Measurements from ENCODE around the gene UQCRH.
"Not testable (repeated sequence)": the region's sequence is repeated elsewhere in the genome, so short reads cannot be mapped to it uniquely, and the experiment has no call there.

The UQCRH gene

DNA sequence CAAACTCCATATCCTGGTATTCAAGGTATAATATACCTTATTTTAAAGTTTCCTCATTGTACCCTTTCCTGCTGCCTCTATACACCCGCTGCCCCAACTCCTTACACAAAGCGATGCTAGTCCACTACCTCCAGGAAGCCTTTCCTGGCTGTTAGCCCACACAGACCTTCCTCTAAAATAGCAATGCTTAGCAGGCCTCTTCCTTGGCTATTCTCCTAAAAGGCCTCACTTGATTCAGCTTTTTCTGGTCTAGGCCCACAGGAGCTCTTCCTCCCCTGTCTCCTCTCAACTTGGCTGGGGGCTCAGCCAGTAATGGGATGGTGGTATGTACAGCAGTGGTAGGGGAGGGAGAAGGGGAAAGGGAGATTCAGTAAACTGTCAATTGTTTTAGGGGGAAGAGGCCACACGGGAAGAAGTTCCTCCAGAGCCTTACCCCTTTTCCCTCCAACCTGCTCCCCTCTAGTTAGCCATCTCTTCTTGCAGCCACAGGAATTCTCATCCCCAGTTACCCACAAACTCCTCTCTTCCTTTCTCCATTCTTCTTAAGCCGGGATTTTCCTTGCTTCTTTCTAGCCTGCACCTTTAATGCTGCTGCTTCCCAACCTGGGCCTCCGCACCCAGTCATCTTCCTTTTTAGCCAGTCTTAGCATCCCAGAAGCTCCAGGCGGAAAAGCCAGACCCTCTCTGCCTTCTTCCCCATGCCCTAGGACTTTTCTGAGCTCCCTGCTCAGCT lies 2.7 kb upstream of the UQCRH start:
- DNase-seq (ENCODE audit: low spot score), result no peak

DNA sequence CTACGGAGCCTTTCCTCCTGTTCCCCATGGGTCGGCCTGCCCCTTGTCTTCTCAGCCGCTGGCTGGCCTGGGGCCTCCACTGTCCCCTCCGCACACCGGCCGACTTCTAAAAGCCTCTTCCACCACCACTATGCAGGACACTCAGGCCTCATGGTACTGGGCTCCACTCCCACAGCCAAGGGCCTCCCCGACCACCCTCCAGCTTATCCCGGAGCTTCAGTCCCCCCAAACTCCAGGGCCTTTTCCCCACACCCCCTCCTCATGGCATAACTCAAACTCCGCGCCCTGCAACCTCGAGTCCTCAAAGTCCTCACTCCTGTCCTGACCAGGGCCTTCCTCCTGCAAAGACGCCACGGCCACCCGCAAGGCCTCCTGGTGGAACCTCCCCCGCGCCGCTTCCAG lies 2.1 kb upstream of the UQCRH start:
- DNase-seq (ENCODE audit: low spot score), result no peak

DNA sequence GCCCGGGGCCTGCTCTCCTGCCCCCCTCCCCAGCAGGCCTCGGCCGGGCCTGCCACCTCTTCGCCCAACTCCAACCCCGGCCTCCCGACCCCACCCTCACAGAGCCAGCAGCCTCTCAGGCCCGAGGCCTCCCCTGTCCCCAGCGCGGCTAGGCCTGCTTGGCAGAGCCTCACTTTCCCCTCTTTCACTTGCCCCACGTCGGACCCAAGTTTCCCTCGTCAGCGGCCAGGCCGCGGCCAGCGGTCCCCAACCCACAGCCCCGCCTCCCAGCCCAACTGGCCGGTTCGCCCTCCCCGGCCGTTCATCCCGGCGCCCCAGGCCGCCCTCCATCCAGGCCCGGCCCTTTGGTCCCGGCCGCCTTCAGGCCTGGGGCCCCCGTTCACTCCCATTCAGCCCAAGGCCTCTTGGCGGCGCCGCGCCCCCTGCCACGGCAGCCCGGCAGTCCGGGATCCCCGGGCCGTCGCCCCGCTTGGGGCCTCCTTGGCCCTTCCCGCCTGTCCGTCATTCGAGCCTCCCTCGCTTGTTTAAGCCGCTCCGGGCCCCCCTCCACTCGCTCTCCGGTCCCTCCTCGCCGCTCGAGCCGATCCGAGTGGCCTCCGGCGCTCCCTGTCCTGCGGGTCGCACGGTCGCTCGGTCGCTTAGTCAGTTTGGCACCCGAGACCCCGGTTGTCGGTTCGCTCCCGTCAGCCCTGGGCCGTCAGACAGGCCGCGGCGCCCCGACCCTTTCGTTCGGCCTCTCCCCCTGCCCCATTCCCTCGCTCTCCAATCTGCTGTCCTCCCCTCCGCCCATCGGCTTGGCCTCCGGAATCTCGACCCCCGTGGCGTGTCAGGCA lies 1.5 kb upstream of the UQCRH start:
- peak; percentile 29 for DNase-seq (ENCODE audit: low spot score)

DNA sequence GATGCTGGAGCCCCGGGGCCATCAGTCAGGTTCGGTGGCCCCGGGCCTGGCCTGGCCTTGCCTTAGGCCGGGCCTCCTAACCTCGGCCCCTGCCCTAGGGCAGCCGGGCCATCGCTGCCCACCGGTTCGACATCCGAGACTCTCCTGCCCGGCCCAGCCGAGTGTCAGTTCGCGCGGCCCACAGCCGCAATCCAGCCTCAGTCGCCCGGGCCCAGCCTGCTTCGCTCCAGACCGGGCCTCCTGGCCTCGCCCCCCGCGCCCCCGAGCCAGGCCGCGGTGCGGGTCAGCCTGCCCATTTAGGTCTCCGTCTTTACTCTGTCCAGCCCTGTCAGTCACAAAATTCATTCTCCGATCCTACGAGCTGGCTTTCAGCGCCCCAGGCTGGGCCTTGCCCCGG lies 859 bp upstream of the UQCRH start:
- DNase-seq (ENCODE audit: low spot score), result no peak

DNA sequence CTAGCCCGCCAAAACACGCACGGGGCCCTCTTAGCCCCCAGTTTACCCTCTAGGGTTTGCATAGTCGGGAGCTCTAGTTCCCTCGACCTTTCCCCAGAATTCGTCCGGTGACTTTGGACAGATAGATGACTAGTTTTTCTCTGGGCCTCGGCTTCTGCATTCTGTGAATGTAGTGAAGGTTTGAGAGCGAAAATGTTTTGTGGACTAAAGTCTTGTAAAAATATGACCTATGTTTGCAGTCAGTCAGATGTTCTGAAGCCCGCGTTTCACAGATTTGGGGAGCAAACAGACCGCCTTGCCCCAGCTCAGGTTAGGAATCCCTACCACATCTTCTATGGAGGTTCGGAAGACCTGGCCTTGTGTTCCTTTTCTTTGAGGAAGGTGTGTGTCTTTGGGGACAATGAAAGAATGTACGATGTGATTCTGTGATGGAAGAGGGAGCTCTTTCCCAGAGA lies 401 bp downstream of the UQCRH start:
- no peak for DNase-seq (ENCODE audit: low spot score)

DNA sequence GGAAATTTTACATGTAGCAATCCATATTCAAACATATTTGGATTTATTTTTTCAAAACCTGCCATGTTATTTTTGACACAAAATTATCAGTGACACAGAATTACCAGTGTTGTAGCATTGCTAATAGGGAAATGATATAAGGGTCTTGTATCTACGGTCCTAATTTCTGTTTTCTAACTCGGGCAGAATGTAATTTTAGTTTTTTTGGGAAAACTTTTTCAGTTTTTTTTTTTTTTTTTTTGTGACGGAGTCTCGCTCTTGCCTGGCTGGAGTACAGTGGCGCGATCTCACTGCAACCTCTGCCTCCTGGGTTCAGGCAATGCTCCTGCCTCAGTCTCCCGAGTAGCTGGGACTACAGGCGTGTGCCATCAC lies 2.6 kb downstream of the UQCRH start:
- no peak for DNase-seq (ENCODE audit: low spot score)

DNA sequence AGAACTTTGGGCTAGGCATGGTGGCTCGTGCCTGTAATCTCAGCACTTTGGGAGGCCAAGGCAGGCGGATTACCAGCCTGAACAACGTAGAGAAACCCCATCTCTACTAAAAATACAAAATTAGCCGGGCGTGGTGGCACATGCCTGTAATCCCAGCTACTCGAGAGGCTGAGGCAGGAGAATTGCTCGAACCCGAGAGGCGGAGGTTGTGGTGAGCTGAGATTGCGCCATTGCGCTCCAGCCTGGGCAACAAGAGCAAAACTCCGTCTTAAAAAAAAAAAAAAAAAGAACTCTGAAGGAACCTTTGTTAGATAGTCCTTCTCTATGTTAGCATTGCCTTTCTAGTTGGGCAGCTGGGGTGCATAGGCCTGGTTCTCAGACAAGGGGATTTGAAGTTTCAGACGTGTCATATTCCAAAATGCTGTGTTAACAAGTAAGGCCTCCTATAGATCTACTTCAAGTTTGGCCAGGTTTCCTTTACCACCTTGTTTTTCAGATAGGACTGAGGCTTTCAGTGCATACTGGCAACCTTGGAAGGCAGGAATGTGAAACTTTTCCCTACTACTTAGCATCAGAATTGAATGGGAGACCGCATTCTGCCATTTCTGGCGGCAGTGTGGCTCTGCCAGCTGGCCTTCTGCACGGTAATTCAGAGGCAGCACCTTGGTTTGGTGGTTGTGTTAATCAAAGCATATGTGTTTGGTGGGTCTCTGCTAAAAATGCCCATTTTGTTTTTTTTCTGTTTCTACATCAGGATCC lies 6.1 kb downstream of the UQCRH start:
- DNase-seq (ENCODE audit: low spot score), result no peak

DNA sequence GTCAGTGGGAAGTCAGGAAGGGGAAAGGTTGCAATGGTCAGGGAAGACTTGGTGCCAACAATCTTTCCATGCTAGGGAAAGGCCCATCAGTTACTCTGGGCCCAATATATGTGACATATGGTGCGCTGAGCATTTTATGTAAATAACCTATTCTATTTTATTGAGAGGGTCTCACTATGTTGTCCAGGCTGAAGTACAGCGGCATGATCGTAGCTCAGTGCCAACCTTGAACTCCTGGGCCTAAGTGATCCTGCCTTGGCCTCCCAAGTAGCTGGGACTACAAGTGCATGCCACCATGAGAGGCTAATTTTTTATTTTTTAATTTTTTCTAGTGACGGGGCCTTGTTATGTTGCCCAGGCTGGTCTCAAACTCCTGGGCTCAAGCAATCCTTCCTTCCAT lies 6.8 kb downstream of the UQCRH start:
- no peak for DNase-seq (ENCODE audit: low spot score)

DNA sequence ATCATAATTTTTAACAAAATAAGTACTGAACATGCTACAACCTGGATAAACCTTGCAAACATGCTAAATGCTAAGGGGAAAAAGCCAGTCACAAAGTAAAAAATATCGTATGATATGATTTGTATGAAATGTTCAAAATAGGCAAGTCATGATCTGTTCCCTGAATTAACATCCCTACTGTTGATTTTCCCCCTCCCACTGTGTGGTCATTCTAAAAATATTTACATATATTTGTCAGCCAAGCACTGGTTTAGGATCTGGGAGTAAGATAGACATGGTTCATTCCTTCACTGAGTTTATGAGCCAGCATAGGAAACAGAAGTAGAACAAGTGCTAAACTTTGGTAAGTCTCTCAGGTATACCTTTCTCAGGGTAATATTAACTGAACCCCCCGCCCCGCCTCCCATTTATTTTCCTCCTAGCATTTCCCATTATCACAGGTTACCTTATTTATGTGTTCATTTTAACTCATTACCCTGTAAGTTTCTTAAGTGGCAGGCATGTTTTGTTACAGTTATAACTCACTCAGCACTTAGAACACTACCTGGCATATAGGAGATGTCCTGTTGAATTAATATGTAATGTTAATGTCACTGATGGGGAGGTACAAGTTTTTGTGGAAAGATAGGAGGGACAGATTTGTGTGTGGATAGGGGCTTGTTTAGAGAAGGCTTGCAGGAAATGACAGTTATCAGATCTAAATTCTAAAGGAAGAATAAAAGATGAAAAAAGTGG lies 12.3 kb downstream of the UQCRH start:
- no peak for DNase-seq (ENCODE audit: low spot score)

DNA sequence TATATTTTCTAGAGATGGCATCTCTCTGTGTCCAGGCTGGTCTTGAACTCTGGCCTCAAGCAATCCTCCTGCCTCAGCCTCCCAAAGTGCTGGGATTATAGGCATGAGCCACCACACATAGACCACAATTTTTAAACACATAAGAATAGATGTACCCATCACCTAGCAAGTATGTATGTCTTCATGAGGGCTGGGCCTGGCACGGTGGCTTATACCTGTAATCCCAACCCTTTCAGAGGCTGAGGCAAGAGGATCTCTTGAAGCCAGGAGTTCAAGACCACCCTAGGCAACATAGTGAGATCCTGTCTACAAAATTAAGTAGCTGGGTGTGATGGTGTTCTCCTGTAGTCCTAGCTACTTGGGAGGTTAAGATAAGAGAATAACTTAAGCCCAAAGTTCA lies 13.8 kb downstream of the UQCRH start:
- DNase-seq (ENCODE audit: low spot score), result no peak

DNA sequence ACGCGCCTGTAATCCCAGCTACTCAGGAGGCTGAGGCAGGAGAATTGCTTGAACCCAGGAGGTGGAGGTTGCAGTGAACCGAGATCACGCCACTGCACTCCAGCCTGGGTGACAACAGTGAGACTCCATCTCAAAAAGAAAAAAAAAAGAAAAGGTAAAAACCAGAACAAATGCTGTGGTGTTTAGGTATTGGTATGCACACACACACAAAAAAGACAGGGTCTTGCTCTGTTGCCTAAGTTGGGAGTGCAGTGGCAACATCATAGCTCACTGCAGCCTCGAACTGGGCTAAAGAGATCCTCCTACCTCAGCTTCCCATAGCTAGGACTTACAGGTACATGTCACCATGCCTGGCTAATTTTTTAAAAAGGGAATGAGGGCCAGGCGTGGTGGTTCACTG lies 15.8 kb downstream of the UQCRH start:
- DNase-seq (ENCODE audit: low spot score), result not testable (repeated sequence)

DNA sequence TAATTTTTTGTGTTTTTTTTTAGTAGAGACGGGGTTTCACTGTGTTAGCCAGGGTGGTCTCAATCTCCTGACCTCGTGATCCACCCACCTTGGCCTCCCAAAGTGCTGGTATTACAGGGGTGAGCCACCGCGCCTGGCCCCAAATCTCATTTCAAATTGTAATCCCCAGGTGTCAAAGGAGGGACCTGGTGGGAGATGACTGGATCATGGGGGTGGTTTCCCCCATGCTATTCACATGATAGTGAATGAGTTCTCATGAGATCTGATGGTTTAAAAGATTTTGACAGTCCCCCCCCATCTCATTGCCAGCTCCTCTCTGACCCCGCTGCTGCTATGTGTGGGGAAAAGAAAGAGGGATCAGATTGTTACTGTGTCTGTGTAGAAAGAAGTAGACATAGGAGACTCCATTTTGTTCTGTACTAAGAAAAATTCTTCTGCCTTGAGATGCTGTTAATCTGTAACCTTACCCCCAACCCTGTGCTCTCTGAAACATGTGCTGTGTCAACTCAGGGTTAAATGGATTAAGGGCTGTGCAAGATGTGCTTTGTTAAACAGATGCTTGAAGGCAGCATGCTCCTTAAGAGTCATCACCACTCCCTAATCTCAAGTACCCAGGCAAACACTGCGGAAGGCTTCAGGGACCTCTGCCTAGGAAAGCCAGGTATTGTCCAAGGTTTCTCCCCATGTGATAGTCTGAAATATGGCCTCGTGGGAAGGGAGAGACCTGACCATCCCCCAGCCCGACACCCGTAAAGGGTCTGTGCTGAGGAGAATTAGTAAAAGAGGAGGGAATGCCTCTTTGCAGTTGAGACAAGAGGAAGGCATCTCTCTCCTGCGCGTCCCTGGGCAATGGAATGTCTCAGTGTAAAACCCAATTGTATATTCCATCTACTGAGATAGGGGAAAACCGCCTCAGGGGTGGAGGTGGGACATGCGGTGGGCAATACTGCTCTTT lies 16.7 kb downstream of the UQCRH start:
- DNase-seq (ENCODE audit: low spot score), result not testable (repeated sequence)

DNA sequence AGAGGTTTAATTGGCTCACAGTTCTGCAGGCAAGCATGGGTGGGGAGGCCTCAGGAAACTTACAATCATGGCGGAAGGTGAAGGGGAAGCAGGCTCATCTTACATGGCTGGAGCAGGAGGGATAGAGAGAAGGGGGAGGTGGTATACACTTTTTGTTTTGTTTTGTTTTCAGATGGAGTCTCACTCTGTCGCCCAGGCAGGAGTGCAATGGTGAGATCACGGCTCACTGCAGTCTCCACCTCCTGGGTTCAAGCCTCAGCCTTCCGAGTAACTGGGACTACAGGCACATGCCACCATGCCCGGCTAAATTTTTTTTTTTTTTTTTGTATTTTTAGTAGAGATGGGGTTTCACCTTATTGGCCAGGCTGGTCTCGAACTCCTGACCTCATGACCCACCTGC lies 18.7 kb downstream of the UQCRH start:
- not testable (repeated sequence) for DNase-seq (ENCODE audit: low spot score)

DNA sequence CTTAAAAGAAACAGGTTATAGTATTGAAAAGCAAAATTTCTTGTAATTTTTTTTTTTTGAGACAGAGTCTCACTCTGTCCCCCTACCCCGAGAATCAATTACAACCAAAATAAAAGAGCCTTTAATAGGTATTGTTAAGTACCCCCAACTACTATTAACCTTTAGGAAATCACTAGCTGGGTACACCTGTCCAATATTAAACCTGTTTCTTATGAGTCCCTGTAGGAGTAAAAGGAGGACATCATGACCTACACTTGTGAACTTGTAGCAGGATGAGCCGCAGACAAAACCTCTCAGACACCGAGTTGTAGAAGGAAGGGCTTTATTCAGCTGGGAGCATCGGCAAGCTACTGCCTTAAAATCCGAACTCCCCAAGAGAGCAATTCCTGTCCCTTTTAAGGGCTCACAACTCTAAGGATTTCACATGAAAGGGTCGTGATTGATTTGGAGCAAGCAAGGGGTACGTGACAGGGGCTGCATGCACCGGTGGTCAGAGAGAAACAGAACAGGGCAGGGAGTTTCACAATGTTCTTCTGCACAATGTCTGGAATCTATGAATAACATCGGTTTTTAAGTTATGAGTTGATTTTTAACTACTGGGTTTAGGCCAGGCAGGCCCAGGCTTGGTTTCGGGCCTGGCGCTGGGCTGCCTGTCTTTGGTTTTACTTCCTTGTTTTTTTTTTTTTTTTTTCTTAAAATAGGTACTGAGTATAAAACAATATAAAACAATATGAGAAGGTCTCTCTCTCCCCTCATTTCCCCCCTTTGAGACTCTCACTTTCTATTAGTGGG lies 22.0 kb downstream of the UQCRH start:
- DNase-seq (ENCODE audit: low spot score), result not testable (repeated sequence)

DNA sequence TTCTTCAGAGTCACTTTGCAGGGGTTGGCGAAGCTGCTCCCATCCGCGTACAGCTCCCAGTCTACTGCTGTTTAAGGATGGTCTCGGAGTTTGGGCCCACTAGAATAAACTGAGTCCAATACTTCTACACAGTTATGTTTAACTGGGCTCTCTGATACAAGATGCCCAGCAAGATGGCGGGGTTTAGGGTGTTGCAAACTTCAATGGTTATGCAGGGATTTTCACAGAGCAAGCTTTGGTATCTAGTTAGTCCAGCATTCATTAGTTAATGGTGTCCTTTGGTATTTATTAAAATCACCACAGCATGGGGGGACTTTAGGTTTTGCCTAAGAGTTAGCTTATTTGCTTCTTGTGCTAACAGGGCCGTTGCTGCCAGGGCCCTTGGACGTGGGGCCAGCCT lies 24.7 kb downstream of the UQCRH start:
- not testable (repeated sequence) for DNase-seq (ENCODE audit: low spot score)

DNA sequence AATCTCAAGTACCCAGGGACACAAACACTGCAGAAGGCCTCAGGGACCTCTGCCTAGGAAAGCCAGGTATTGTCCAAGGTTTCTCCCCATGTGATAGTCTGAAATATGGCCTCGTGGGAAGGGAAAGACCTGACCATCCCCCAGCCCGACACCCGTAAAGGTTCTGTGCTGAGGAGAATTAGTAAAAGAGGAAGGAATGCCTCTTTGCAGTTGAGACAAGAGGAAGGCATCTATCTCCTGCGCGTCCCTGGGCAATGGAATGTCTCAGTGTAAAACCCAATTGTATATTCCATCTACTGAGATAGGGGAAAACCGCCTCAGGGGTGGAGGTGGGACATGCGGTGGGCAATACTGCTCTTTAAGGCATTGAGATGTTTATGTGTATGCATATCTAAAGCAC lies 26.3 kb downstream of the UQCRH start:
- DNase-seq (ENCODE audit: low spot score), result not testable (repeated sequence)

DNA sequence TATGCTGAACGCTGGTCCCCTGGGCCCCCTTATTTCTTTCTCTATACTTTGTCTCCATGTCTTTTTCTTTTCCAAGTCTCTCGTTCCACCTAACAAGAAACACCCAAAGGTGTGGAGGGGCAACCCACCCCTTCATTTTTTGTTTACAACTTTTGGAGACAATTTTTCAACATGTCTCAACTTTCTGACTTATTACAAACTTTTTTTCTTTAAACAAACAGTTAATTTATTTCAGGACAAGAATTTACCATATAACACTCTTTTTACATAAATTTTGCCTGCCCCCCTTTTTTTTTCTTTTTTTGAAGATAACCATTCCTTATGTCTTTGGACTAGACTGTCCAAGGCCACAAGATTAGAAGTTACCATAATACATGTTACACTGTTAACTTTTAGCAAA lies 26.9 kb downstream of the UQCRH start:
- not testable (repeated sequence) for DNase-seq (ENCODE audit: low spot score)

DNA sequence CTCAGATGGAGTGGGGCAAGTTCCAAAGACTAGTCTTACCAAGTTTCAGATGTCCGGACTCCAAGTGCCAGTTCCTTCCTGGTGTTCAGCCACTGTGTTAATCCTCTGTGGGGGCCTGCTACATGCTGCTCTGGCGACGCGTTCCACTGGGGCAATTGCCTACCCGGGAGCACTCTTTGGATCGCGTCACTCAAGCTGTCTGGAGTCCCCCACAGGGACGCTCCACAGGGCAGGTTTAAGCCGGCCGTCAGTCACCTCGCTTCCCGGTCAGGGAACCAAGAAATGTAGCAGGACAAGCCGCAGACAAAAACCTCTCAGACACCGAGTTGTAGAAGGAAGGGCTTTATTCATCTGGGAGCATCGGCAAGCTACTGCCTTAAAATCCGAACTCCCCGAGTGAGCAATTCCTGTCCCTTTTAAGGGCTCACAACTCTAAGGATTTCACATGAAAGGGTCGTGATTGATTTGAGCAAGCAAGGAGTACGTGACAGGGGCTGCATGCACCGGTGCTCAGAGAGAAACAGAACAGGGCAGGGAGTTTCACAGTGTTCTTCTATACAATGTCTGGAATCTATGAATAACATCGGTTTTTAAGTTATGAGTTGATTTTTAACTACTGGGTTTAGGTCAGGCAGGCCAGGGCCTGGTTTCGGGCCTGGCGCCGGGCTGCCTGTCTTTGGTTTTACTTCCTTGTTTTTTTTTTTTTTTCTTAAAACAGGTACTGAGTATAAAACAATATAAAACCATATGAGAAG lies 28.5 kb downstream of the UQCRH start:
- DNase-seq (ENCODE audit: low spot score), result not testable (repeated sequence)

Data from hematopoietic multipotent progenitor cell treated with erythropoietin and hydrocortisone succinate and interleukin-3 and kit ligand, for 17 days (in vitro differentiated cells).